Measurements from ENCODE around the gene ENOX1.

The ENOX1 gene

GRCh38 chr13:43347877-43348276, 438.9 kb downstream of the ENOX1 start:
- Histone ChIP-seq H3K9ac (ENCODE audit: low read length) (no peak overlapping the region), H3K27me3 (ENCODE audit: low read depth, low read length) (peaks cover 8% of the 10 kb centered on the region), H3K79me2 (ENCODE audit: low read length) (no peaks in the 10 kb centered on the region), H3K4me1 (ENCODE audit: low read length) (peaks cover 15% of the 10 kb centered on the region), H3K4me2 (ENCODE audit: low read length) (peak overlapping the region; percentile 62), H3K9me3 (ENCODE audit: insufficient read depth, low read length) (no peaks in the 10 kb centered on the region), H3K4me3 (ENCODE audit: low read length) (0 out of 2 replicates have a peak overlapping the region, but pooled peaks have one; percentile 41), H2AFZ (ENCODE audit: low read depth, low read length) (no peak overlapping the region), H4K20me1 (ENCODE audit: insufficient read depth, low read length) (no peaks in the 10 kb centered on the region), H3K36me3 (replicated peaks; ENCODE audit: low read depth, low read length) (no peaks in the 10 kb centered on the region), H3K27ac (ENCODE audit: low read length) (no peak overlapping the region)
- TF ChIP-seq CTCF (IDR thresholded peaks at IDR 0.05; ENCODE audit: low read depth, low read length) (no peak), EZH2phosphoT487 (IDR thresholded peaks at IDR 0.05; ENCODE audit: low read depth) (no peak)

GRCh38 chr13:43346427-43346826, 440.3 kb downstream of the ENOX1 start:
- H3K4me2 ChIP-seq (ENCODE audit: low read length) = no peak overlapping the region
- H3K27me3 ChIP-seq (ENCODE audit: low read depth, low read length) = peaks cover 8% of the 10 kb centered on the region
- no peak overlapping the region for H3K9ac ChIP-seq (ENCODE audit: low read length)
- no peak overlapping the region for H3K27ac ChIP-seq (ENCODE audit: low read length)
- TF ChIP-seq CTCF (IDR thresholded peaks at IDR 0.05; ENCODE audit: low read depth, low read length) (no peak), EZH2phosphoT487 (IDR thresholded peaks at IDR 0.05; ENCODE audit: low read depth) (no peak)
- H4K20me1 ChIP-seq (ENCODE audit: insufficient read depth, low read length) = no peaks in the 10 kb centered on the region
- H3K4me1 ChIP-seq (ENCODE audit: low read length) = peaks cover 15% of the 10 kb centered on the region
- H2AFZ ChIP-seq (ENCODE audit: low read depth, low read length) = no peak overlapping the region
- H3K36me3 ChIP-seq (replicated peaks; ENCODE audit: low read depth, low read length) = no peaks in the 10 kb centered on the region
- no peaks in the 10 kb centered on the region for H3K9me3 ChIP-seq (ENCODE audit: insufficient read depth, low read length)
- H3K4me3 ChIP-seq (ENCODE audit: low read length) = no peak overlapping the region
- H3K79me2 ChIP-seq (ENCODE audit: low read length) = no peaks in the 10 kb centered on the region

- Histone ChIP-seq H3K4me1 (ENCODE audit: low read length) (peaks cover 9% of the 10 kb centered on the region), H3K4me3 (ENCODE audit: low read length) (no peak overlapping the region), H3K27ac (ENCODE audit: low read length) (no peak overlapping the region), H4K20me1 (ENCODE audit: insufficient read depth, low read length) (no peaks in the 10 kb centered on the region), H3K9me3 (ENCODE audit: insufficient read depth, low read length) (no peaks in the 10 kb centered on the region), H3K36me3 (replicated peaks; ENCODE audit: low read depth, low read length) (no peaks in the 10 kb centered on the region), H2AFZ (ENCODE audit: low read depth, low read length) (no peak overlapping the region), H3K9ac (ENCODE audit: low read length) (no peak overlapping the region), H3K27me3 (ENCODE audit: low read depth, low read length) (peaks cover 8% of the 10 kb centered on the region), H3K79me2 (ENCODE audit: low read length) (no peaks in the 10 kb centered on the region), H3K4me2 (ENCODE audit: low read length) (no peak overlapping the region)
- TF ChIP-seq EZH2phosphoT487 (IDR thresholded peaks at IDR 0.05; ENCODE audit: low read depth) = no peak
- no peak for TF ChIP-seq CTCF (IDR thresholded peaks at IDR 0.05; ENCODE audit: low read depth, low read length)
These were observed 443.1 kb downstream of the ENOX1 start for GRCh38 chr13:43343645-43344044.

GRCh38 chr13:43339805-43340550, 446.8 kb downstream of the ENOX1 start:
- Histone ChIP-seq H2AFZ (ENCODE audit: low read depth, low read length) (no peak overlapping the region), H3K36me3 (replicated peaks; ENCODE audit: low read depth, low read length) (no peaks in the 10 kb centered on the region), H3K4me2 (ENCODE audit: low read length) (no peak overlapping the region), H3K27ac (ENCODE audit: low read length) (no peak overlapping the region), H3K79me2 (ENCODE audit: low read length) (no peaks in the 10 kb centered on the region), H3K27me3 (ENCODE audit: low read depth, low read length) (peaks cover 16% of the 10 kb centered on the region; the same call in 1 of the 2 replicates), H3K4me3 (ENCODE audit: low read length) (no peak overlapping the region), H3K4me1 (ENCODE audit: low read length) (no peaks in the 10 kb centered on the region), H4K20me1 (ENCODE audit: insufficient read depth, low read length) (no peaks in the 10 kb centered on the region), H3K9ac (ENCODE audit: low read length) (no peak overlapping the region), H3K9me3 (ENCODE audit: insufficient read depth, low read length) (no peaks in the 10 kb centered on the region)
- TF ChIP-seq CTCF (IDR thresholded peaks at IDR 0.05; ENCODE audit: low read depth, low read length) (no peak), EZH2phosphoT487 (IDR thresholded peaks at IDR 0.05; ENCODE audit: low read depth) (no peak)
